ENCODE results near the gene CTDP1.

Gene CTDP1

GRCh38 chr18:79769698-79770500 lies 90.3 kb downstream of the CTDP1 start:
- H3K9me3 ChIP-seq (ENCODE audit: low read length), result 0 out of 2 replicates have a peak, but pooled peaks cover 3% of the 10 kb centered on the region
- H3K4me1 ChIP-seq (ENCODE audit: insufficient read depth, low read length, severe bottlenecking), result no peaks in the 10 kb centered on the region
- H3K36me3 ChIP-seq (ENCODE audit: insufficient read depth, low read length), result no peaks in the 10 kb centered on the region; the same call in 1 of the 2 replicates
- no peak overlapping the region for H3K9ac ChIP-seq (ENCODE audit: low read length)
- TF ChIP-seq EZH2 (IDR thresholded peaks at IDR 0.05; ENCODE audit: borderline replicate concordance, low read length) (no peak), CTCF (IDR thresholded peaks at IDR 0.05; ENCODE audit: low read length) (no peak)
- H3K27me3 ChIP-seq (ENCODE audit: insufficient read depth, low read length), result peaks cover 8% of the 10 kb centered on the region; the same call in 1 of the 2 replicates
- H3F3A ChIP-seq (ENCODE audit: insufficient read depth, low read length), result no peaks in the 10 kb centered on the region
- H3K9me2 ChIP-seq (ENCODE audit: low read depth, low read length), result no peaks in the 10 kb centered on the region
- H2AFZ ChIP-seq (ENCODE audit: low read length), result no peak overlapping the region
- H3K4me2 ChIP-seq (ENCODE audit: low read length), result no peak overlapping the region
- no peak overlapping the region for H3K27ac ChIP-seq (ENCODE audit: low read depth, low read length, poor library complexity, severe bottlenecking)
- no peaks in the 10 kb centered on the region for H4K20me1 ChIP-seq (ENCODE audit: insufficient read depth, low read length)
- no peak overlapping the region for H3K4me3 ChIP-seq (ENCODE audit: low read depth, low read length, poor library complexity, severe bottlenecking)
- no peaks in the 10 kb centered on the region for H3K79me2 ChIP-seq (ENCODE audit: insufficient read depth, low read length)

GRCh38 chr18:79770501-79770815 lies 90.9 kb downstream of the CTDP1 start:
- H3K36me3 ChIP-seq (ENCODE audit: insufficient read depth, low read length), result no peaks in the 10 kb centered on the region; the same call in 1 of the 2 replicates
- no peaks in the 10 kb centered on the region for H4K20me1 ChIP-seq (ENCODE audit: insufficient read depth, low read length)
- H3K4me3 ChIP-seq (ENCODE audit: low read depth, low read length, poor library complexity, severe bottlenecking), result no peak overlapping the region
- no peaks in the 10 kb centered on the region for H3K9me2 ChIP-seq (ENCODE audit: low read depth, low read length)
- H3F3A ChIP-seq (ENCODE audit: insufficient read depth, low read length), result no peaks in the 10 kb centered on the region
- H3K9ac ChIP-seq (ENCODE audit: low read length), result no peak overlapping the region
- H3K9me3 ChIP-seq (ENCODE audit: low read length), result 0 out of 2 replicates have a peak, but pooled peaks cover 3% of the 10 kb centered on the region
- no peaks in the 10 kb centered on the region for H3K4me1 ChIP-seq (ENCODE audit: insufficient read depth, low read length, severe bottlenecking)
- no peak overlapping the region for H3K27ac ChIP-seq (ENCODE audit: low read depth, low read length, poor library complexity, severe bottlenecking)
- no peak overlapping the region for H3K4me2 ChIP-seq (ENCODE audit: low read length)
- H3K79me2 ChIP-seq (ENCODE audit: insufficient read depth, low read length), result no peaks in the 10 kb centered on the region
- H2AFZ ChIP-seq (ENCODE audit: low read length), result no peak overlapping the region
- H3K27me3 ChIP-seq (ENCODE audit: insufficient read depth, low read length), result peaks cover 8% of the 10 kb centered on the region; the same call in 1 of the 2 replicates
- no peak for TF ChIP-seq EZH2 (IDR thresholded peaks at IDR 0.05; ENCODE audit: borderline replicate concordance, low read length)
- TF ChIP-seq CTCF (IDR thresholded peaks at IDR 0.05; ENCODE audit: low read length), result no peak

- Histone ChIP-seq H3F3A (ENCODE audit: insufficient read depth, low read length) (no peaks in the 10 kb centered on the region), H4K20me1 (ENCODE audit: insufficient read depth, low read length) (no peaks in the 10 kb centered on the region), H3K27ac (ENCODE audit: low read depth, low read length, poor library complexity, severe bottlenecking) (no peak overlapping the region), H3K9me2 (ENCODE audit: low read depth, low read length) (no peaks in the 10 kb centered on the region), H3K4me1 (ENCODE audit: insufficient read depth, low read length, severe bottlenecking) (no peaks in the 10 kb centered on the region), H3K36me3 (ENCODE audit: insufficient read depth, low read length) (no peaks in the 10 kb centered on the region; the same call in 1 of the 2 replicates), H3K79me2 (ENCODE audit: insufficient read depth, low read length) (no peaks in the 10 kb centered on the region), H3K9me3 (ENCODE audit: low read length) (0 out of 2 replicates have a peak, but pooled peaks cover 3% of the 10 kb centered on the region), H3K4me3 (ENCODE audit: low read depth, low read length, poor library complexity, severe bottlenecking) (no peak overlapping the region), H3K27me3 (ENCODE audit: insufficient read depth, low read length) (peaks cover 8% of the 10 kb centered on the region; the same call in 1 of the 2 replicates), H3K4me2 (ENCODE audit: low read length) (no peak overlapping the region), H3K9ac (ENCODE audit: low read length) (no peak overlapping the region), H2AFZ (ENCODE audit: low read length) (no peak overlapping the region)
- TF ChIP-seq EZH2 (IDR thresholded peaks at IDR 0.05; ENCODE audit: borderline replicate concordance, low read length) (no peak), CTCF (IDR thresholded peaks at IDR 0.05; ENCODE audit: low read length) (no peak)
These were observed 91.2 kb downstream of the CTDP1 start for GRCh38 chr18:79770826-79771225.

Data from OCI-LY1 (cell line).